H1 (cell line): ENCODE results near the gene KTN1.

Source experiments
- CEBPB ChIP-seq: IDR thresholded peaks from 2 replicates; pipeline ENCODE4 v1.6.1; 2012; ENCODE audit warnings: low read depth, low read length
- CTCF ChIP-seq, 3 experiments: IDR thresholded peaks; 1 replicate in 2 of 3; 2 replicates in 1 of 3; pipeline versions ENCODE4 v1.5.1 to v1.6.1; 2011; ENCODE audit warnings: low read length in 3 of 3, mild to moderate bottlenecking in 3 of 3, inconsistent platforms in 2 of 3, low read depth in 1 of 3, moderate library complexity in 1 of 3; ENCODE audit not compliant: insufficient read depth in 1 of 3; ENCODE audit errors: control extremely low read depth in 1 of 3
- EZH2 ChIP-seq: fragments of 200-600 bp; sonication (generic); IDR thresholded peaks from 2 replicates; pipeline ENCODE4 v1.7.1; 2012; ENCODE audit warnings: low read depth, mild to moderate bottlenecking, moderate library complexity, low read length, inconsistent platforms; ENCODE audit not compliant: severe bottlenecking
- HDAC2 ChIP-seq, 2 experiments: fragments of 300-600 bp in 1 of 2; sonication (generic) in 1 of 2; IDR thresholded peaks; 2 replicates each; pipeline ENCODE4 v1.6.1; 2011 to 2012; ENCODE audit warnings: low read depth in 2 of 2, low read length in 2 of 2, mild to moderate bottlenecking in 2 of 2, moderate library complexity in 2 of 2, borderline replicate concordance in 1 of 2, inconsistent platforms in 1 of 2
- JUN ChIP-seq: IDR thresholded peaks from 2 replicates; pipeline ENCODE4 v1.6.1; 2011; ENCODE audit warnings: low read depth, mild to moderate bottlenecking, improper control_type of control experiment, low read length
- POLR2A ChIP-seq, 2 experiments: IDR thresholded peaks; 1 replicate in 1 of 2; 2 replicates in 1 of 2; pipeline ENCODE4 v1.6.1; 2011; ENCODE audit warnings: low read depth in 2 of 2, low read length in 2 of 2, mild to moderate bottlenecking in 2 of 2; ENCODE audit errors: control extremely low read depth in 1 of 2
- POLR2AphosphoS5 ChIP-seq: IDR thresholded peaks from 2 replicates; pipeline ENCODE4 v1.6.1; 2011; ENCODE audit warnings: low read depth, low read length
- POU5F1 ChIP-seq: IDR thresholded peaks from 2 replicates; pipeline ENCODE4 v1.6.1; 2011; ENCODE audit warnings: low read depth, mild to moderate bottlenecking, low read length, moderate library complexity
- RAD21 ChIP-seq, 2 experiments: IDR thresholded peaks in 1 of 2; conservative IDR thresholded peaks in 1 of 2; 2 replicates each; pipeline ENCODE4 v1.6.1; 2011; ENCODE audit warnings: low read depth in 2 of 2, low read length in 2 of 2, improper control_type of control experiment in 1 of 2, inconsistent platforms in 1 of 2, mild to moderate bottlenecking in 1 of 2, moderate library complexity in 1 of 2
- RNF2 ChIP-seq: fragments of 200-900, 300-1000 bp; sonication (generic); IDR thresholded peaks from 2 replicates; pipeline ENCODE4 v1.7.1; 2016; ENCODE audit warnings: borderline replicate concordance, low read depth, mild to moderate bottlenecking, antibody characterized with exemption, low read length; ENCODE audit not compliant: poor library complexity, severe bottlenecking; ENCODE audit errors: missing control alignments
- SAP30 ChIP-seq: fragments of 300-600 bp; sonication (generic); IDR thresholded peaks from 2 replicates; pipeline ENCODE4 v1.7.1; 2012; ENCODE audit warnings: low read length, moderate library complexity, mild to moderate bottlenecking, inconsistent platforms; ENCODE audit not compliant: insufficient read depth, insufficient replicate concordance
- TAF1 ChIP-seq: IDR thresholded peaks from 2 replicates; pipeline ENCODE4 v1.6.1; 2011; ENCODE audit warnings: mild to moderate bottlenecking, low read depth, low read length
- YY1 ChIP-seq: IDR thresholded peaks from 2 replicates; pipeline ENCODE4 v1.6.1; 2011; ENCODE audit warnings: low read depth, mild to moderate bottlenecking, low read length
- TF ChIP-seq, protein P1 (sequence below): IDR thresholded peaks from 2 replicates; pipeline ENCODE4 v1.6.1; 2012; ENCODE audit warnings: inconsistent platforms

GRCh38 chr14:55731311-55731872 lies 151.4 kb downstream of the KTN1 start:
- TF ChIP-seq RAD21 (IDR thresholded peaks at IDR 0.05 in 1 of 2, conservative IDR thresholded peaks at IDR 0.05 in 1 of 2; ENCODE audit: low read depth in 2 of 2, low read length in 2 of 2), result no peak
- no peak for TF ChIP-seq RNF2
- TF ChIP-seq CTCF (IDR thresholded peaks at IDR 0.05; ENCODE audit: control extremely low read depth in 1 of 3, insufficient read depth in 1 of 3, low read depth in 1 of 3, low read length in 3 of 3), result no peak
- TF ChIP-seq POLR2AphosphoS5, result no peak
- no peak for TF ChIP-seq POU5F1
- TF ChIP-seq CEBPB, result no peak
- no peak for TF ChIP-seq EZH2
- TF ChIP-seq JUN, result no peak
- TF ChIP-seq TAF1, result no peak
- no peak for TF ChIP-seq SAP30
- no peak for TF ChIP-seq POLR2A (IDR thresholded peaks at IDR 0.05; ENCODE audit: control extremely low read depth in 1 of 2, low read depth in 2 of 2, low read length in 2 of 2)
- TF ChIP-seq, protein P1, sequence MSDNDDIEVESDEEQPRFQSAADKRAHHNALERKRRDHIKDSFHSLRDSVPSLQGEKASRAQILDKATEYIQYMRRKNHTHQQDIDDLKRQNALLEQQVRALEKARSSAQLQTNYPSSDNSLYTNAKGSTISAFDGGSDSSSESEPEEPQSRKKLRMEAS, result no peak
- TF ChIP-seq HDAC2 (IDR thresholded peaks at IDR 0.05; ENCODE audit: borderline replicate concordance in 1 of 2, low read depth in 2 of 2, low read length in 2 of 2), result no peak
- no peak for TF ChIP-seq YY1
